Subcutaneous abdominal adipose tissue (tissue), 5 donors: Measurements from ENCODE around the gene BNC2.

Source experiments
- H3K27ac ChIP-seq: one replicate; pipeline ENCODE4 v1.7.0; 2013; ENCODE audit warnings: low read depth, mild to moderate bottlenecking, inconsistent platforms, low read length, moderate library complexity
- H3K27me3 ChIP-seq, 5 donors: one replicate each; pipeline ENCODE4 v1.7.0; 2013; ENCODE audit warnings: low read length in 5 of 5, inconsistent platforms in 1 of 5; ENCODE audit not compliant: control insufficient read depth in 5 of 5, insufficient read depth in 4 of 5
- H3K36me3 ChIP-seq, 5 donors: one replicate each; pipeline ENCODE4 v1.7.0; 2013; ENCODE audit warnings: low read length in 5 of 5; ENCODE audit not compliant: control insufficient read depth in 5 of 5, insufficient read depth in 5 of 5
- H3K4me1 ChIP-seq, 5 donors: one replicate each; pipeline ENCODE4 v1.7.0; 2013; ENCODE audit warnings: low read length in 5 of 5, mild to moderate bottlenecking in 3 of 5, moderate library complexity in 1 of 5; ENCODE audit not compliant: control insufficient read depth in 5 of 5, insufficient read depth in 5 of 5
- H3K4me3 ChIP-seq, 5 donors: one replicate each; pipeline ENCODE4 v1.7.0; 2013; ENCODE audit warnings: low read length in 5 of 5, low read depth in 1 of 5
- H3K9ac ChIP-seq, 5 donors: one replicate each; pipeline ENCODE4 v1.7.0; 2013; ENCODE audit warnings: low read length in 5 of 5, mild to moderate bottlenecking in 4 of 5, moderate library complexity in 3 of 5
- H3K9me3 ChIP-seq, 5 donors: one replicate each; pipeline ENCODE4 v1.7.0; 2013; ENCODE audit warnings: low read length in 5 of 5; ENCODE audit not compliant: control insufficient read depth in 5 of 5
- donor health status: healthy.
- donor health status: healthy.
- donor health status: healthy.
- donor health status: healthy.
- donor health status: healthy.

Gene BNC2

DNA sequence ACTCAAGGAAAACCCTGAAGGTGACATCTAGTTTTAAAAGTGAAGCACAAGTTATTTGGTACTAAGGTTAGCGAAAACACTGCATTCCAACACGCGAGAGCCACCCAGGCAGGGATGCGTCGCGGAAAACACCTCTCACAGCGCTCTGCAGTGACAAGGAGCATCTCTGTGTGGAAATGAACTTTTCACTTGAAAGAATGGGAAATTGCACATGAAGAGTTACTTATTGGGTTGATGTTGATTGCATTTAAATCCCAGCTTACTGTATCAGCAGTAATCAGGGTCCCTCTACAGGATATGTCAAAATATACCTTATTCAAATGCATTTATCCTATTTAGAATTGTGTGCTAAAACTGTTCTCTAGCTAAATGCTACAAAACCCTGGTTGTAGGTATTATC, 144.4 kb downstream of the BNC2 start:
- Histone ChIP-seq H3K27ac (peak overlapping the region; percentile 96), H3K36me3 (no peaks in the 10 kb centered on the region), H3K27me3 (no peaks in the 10 kb centered on the region), H3K4me3 (peak overlapping the region in 4 of 5 donors; percentile 69 to 79 (median 74)), H3K4me1 (peaks cover 0 to 40% (median 23%) of the 10 kb centered on the region in 5 donors), H3K9ac (peak overlapping the region in 2 of 5 donors; percentile 88 to 90), H3K9me3 (no peaks in the 10 kb centered on the region)

DNA sequence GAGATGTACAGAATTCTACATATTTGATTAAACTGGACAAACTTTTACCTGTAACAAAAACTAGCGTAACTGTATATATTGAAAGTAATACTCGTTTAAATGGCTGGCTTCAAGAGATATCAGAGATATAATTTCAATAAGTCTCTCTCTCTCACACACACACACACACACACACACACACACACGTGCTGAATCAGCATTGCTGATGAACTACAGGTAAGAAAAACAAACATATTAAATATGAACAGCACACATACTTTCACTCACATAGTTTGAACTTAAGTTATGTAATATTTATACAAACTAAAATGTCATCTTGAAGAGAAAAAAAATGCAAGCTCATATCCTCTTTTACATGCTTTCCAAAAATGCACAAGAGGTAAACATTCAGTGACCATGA, 145.4 kb downstream of the BNC2 start:
- Histone ChIP-seq H3K9me3 (no peaks in the 10 kb centered on the region), H3K36me3 (no peaks in the 10 kb centered on the region), H3K27me3 (no peaks in the 10 kb centered on the region), H3K4me3 (no peak overlapping the region), H3K27ac (peak overlapping the region; percentile 96), H3K4me1 (peaks cover 0 to 35% (median 28%) of the 10 kb centered on the region in 5 donors), H3K9ac (no peak overlapping the region)

DNA sequence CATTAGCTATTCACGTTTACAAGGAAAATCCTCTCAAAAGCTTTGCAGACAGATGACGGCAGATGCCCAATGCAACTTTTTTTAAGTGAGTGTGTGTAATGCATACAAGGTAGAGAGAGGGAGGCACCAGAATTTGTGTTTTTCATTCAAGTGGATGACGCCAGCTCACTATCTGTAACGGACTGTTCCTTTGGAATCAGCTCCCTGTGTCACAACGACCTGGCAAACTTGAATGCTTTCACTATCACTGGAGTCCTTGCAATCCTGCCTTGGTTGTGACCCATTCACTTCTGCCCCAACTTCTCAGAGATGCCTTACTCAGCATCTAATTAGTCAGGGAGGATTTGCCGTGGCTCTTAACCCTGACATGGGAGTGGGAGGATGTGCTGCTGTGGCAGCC, 148.5 kb downstream of the BNC2 start:
- Histone ChIP-seq H3K27me3 (no peaks in the 10 kb centered on the region), H3K4me3 (peak overlapping the region in 3 of 5 donors; percentile 8 to 64 (median 25)), H3K27ac (peak overlapping the region; percentile 72), H3K9me3 (no peaks in the 10 kb centered on the region), H3K4me1 (peaks cover 0 to 24% (median 18%) of the 10 kb centered on the region in 5 donors), H3K9ac (peak overlapping the region in 1 of 5 donors; percentile 56), H3K36me3 (no peaks in the 10 kb centered on the region)

DNA sequence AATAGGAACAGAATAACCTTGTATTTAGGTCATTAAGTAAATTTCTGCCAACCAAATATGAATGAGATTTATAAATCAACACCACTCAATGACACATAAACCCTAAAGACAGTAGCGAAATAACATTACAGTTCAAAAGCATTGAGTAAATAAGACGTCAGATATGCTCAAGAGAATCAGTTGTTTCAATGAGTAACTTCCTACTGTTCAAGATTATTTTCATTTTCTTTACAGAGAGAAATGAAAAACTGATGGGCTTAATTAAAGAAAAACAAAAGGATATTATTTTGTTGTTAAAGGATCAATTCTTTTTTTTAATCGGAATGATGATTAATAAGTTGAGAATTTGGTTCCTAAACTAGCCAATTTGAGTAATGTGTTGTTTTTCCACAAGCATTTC, 150.1 kb downstream of the BNC2 start:
- no peaks in the 10 kb centered on the region for H3K36me3 ChIP-seq
- no peak overlapping the region for H3K9ac ChIP-seq
- H3K27me3 ChIP-seq = no peaks in the 10 kb centered on the region
- H3K27ac ChIP-seq = no peak overlapping the region
- H3K9me3 ChIP-seq = no peaks in the 10 kb centered on the region
- H3K4me1 ChIP-seq = peaks cover 0 to 21% (median 10%) of the 10 kb centered on the region in 5 donors
- no peak overlapping the region for H3K4me3 ChIP-seq

DNA sequence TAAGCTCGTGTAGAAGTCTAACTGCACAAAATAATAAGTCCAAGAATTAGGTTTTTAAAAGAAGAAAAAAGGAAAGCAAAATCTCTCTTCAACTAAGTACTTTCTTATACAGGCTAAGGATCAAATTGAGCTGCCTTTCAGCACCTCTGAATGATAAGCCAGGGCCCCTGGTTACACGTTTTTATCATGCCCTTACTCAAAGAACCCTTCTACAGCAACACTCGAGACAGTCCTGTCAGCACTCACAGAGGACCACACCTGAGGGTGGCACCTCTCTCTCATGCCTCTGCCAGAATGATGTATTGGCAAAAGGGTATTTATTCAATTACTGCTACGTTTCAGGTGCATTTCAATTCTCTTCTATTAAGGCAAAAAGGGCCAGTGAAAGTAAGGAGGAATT, 150.5 kb downstream of the BNC2 start:
- Histone ChIP-seq H3K9me3 (no peaks in the 10 kb centered on the region), H3K36me3 (no peaks in the 10 kb centered on the region), H3K9ac (no peak overlapping the region), H3K4me1 (peaks cover 0 to 21% (median 11%) of the 10 kb centered on the region in 5 donors), H3K27ac (no peak overlapping the region), H3K4me3 (no peak overlapping the region), H3K27me3 (no peaks in the 10 kb centered on the region)

DNA sequence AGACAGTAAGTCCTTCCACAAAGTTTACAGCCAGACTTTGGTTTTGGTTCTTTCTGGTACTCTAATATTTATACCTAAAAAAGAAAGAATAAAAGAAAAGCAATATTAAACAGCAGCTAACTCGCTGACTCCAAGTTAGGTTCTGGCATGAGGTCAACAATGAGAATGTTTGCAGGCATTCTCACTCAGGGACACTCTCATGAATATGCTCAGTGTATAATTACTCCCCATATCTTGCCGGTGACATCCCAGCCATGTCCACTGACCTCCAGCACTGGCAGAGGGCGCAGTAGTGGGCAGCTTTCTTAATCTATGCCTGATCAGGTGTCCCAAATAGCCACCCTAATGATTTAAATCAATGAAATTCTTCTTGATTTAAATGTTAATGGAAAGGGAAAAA, 151.5 kb downstream of the BNC2 start:
- H3K27ac ChIP-seq = no peak overlapping the region
- H3K27me3 ChIP-seq = no peaks in the 10 kb centered on the region
- no peak overlapping the region for H3K9ac ChIP-seq
- peaks cover 0 to 22% (median 11%) of the 10 kb centered on the region in 5 donors for H3K4me1 ChIP-seq
- no peaks in the 10 kb centered on the region for H3K9me3 ChIP-seq
- no peak overlapping the region for H3K4me3 ChIP-seq
- H3K36me3 ChIP-seq = no peaks in the 10 kb centered on the region

DNA sequence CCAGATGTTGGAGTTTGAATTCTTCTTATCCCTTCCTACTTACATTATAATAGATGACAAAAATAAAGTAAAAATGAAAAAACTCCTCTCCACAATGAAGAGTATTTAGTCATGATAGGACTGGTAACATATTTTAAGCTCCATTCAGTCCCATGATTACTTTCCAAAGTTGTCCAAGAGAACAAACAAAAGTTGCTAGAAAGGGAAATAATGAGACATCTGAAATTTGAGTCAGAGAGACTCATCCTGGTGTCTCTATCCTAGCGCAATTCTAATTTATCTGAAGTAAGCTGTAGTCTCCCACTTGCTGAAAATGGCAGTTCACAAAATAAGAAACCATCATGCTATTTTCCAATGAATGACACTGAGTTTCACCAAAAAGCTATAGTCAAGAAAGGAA, 152.2 kb downstream of the BNC2 start:
- Histone ChIP-seq H3K36me3 (no peaks in the 10 kb centered on the region), H3K9me3 (no peaks in the 10 kb centered on the region), H3K4me3 (no peak overlapping the region), H3K9ac (no peak overlapping the region), H3K4me1 (peaks cover 0 to 22% (median 11%) of the 10 kb centered on the region in 5 donors), H3K27ac (no peak overlapping the region), H3K27me3 (no peaks in the 10 kb centered on the region)

DNA sequence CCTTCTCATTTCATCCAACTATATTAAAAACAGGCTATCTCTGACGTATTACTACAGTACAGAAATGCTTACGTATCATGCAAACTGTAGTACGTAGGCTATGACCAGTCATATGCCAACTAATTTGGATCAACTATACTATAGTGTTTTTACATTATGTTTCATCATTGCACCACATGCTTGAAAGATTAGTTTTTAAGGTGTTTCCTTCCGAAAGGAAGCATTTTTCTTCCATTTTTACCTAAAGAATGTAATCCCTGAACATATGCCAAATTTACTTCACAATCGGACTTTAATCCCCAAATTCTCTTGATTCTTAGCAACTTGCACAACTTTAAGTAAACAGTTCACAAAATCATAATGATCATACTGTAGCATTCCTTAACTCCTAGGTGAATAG, 153.9 kb downstream of the BNC2 start:
- no peak overlapping the region for H3K9ac ChIP-seq
- peaks cover 0 to 21% (median 6%) of the 10 kb centered on the region in 5 donors for H3K4me1 ChIP-seq
- no peak overlapping the region for H3K27ac ChIP-seq
- H3K36me3 ChIP-seq = no peaks in the 10 kb centered on the region
- no peaks in the 10 kb centered on the region for H3K9me3 ChIP-seq
- H3K27me3 ChIP-seq = no peaks in the 10 kb centered on the region
- no peak overlapping the region for H3K4me3 ChIP-seq

DNA sequence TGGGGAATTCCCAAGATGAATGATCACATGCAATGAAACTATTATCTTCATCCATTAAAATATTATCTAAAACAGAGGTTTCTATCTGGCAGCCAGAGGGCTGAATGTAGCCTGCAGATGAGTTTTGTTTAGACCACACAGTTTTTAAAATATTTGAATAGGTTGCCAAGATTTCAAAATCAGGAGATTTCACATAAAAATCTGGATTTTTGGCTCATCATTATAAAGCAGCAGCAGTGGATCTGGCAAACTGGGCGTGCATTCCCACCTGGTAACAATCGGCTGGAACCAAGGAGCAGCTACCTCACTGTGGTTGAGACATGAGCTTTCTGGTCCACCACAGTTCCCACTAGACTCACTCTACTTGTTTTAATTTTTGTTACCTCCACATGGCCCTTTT, 155.1 kb downstream of the BNC2 start:
- H3K36me3 ChIP-seq = no peaks in the 10 kb centered on the region
- no peaks in the 10 kb centered on the region for H3K9me3 ChIP-seq
- H3K9ac ChIP-seq = no peak overlapping the region
- H3K27ac ChIP-seq = peak overlapping the region; percentile 34
- no peak overlapping the region for H3K4me3 ChIP-seq
- no peaks in the 10 kb centered on the region for H3K27me3 ChIP-seq
- H3K4me1 ChIP-seq = peaks cover 0 to 13% (median 6%) of the 10 kb centered on the region in 5 donors

DNA sequence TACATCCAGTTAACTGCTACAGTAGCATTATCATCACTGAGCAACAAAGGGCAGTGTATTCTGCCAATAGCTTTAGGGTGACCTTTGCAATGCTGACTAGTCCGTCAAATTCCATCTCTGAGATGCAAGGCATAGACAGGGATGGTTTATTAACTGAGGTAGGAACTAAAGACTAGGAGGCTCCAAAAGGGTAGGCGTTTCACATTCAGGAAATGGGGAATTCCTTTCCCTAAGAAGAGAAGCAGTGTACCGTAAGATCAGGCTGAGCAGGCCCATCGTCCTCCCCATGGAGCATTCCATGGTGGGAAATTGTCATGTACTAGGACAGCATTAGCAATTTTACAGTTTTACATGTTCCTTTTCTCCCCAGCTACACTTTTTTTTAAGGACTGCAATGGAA, 157.7 kb downstream of the BNC2 start:
- Histone ChIP-seq H3K27me3 (no peaks in the 10 kb centered on the region), H3K9me3 (no peaks in the 10 kb centered on the region), H3K9ac (no peak overlapping the region), H3K4me1 (peaks cover 0 to 20% (median 3%) of the 10 kb centered on the region in 5 donors), H3K27ac (no peak overlapping the region), H3K4me3 (no peak overlapping the region), H3K36me3 (no peaks in the 10 kb centered on the region)

DNA sequence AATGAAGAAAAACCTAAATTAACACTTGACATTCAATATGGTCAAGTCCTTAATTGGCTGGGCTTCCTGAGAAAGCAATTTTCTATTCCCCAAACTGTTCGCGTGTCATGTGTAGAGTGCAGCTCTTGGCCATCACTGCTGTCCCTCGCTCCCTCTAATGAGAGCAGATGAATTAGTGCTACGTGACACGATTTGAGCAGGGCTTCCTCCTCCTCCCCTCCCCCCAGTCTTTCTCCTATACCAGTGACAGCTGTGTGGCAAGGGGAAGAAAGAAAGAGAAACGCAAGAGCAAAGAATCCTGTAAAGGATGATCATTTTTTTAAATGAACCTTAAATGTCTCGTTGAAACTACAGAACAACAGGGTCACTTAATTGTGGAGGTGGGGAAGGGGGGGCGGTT, 159.6 kb downstream of the BNC2 start:
- Histone ChIP-seq H3K9me3 (no peaks in the 10 kb centered on the region), H3K27ac (no peak overlapping the region), H3K36me3 (no peaks in the 10 kb centered on the region), H3K4me1 (peaks cover 0 to 20% (median 3%) of the 10 kb centered on the region in 5 donors), H3K4me3 (no peak overlapping the region), H3K27me3 (no peaks in the 10 kb centered on the region), H3K9ac (no peak overlapping the region)
